Naive thymus-derived CD8-positive, alpha-beta T cell (primary cell): ENCODE measurements around the gene RSL24D1. TPM values are rescaled to one million over a fixed set of nuclear protein-coding genes. Genes with fewer than 3 reads are reported as not detected.

Experiments used
- ATAC-seq, 2 donors: fragments of 150-1000 bp; cut with Tn5 transposase in 1 of 2; sonication (Bioruptor Pico), chemical (Tn5 transposase) in 1 of 2; 1 replicate in 1 of 2; 2 replicates in 1 of 2; pipeline ENCODE4 v1.10.0; 2021; ENCODE audit warnings: mild to moderate bottlenecking in 2 of 2, moderate library complexity in 2 of 2
- POLR2A ChIA-PET: fragments of 350-600 bp; sonication (Branson Sonifier 250); formaldehyde crosslinking; loops from one replicate; lab custom pipeline; 2021; ENCODE audit warnings: antibody characterized with exemption; lab: Charles Lee
- DNase-seq, 10 donors: peaks; one replicate each; pipeline versions ENCODE4 v3.0.0 to v3.0.0-alpha.2; 2020 to 2022
- H3K27ac Mint-ChIP-seq, 10 donors: one replicate each; pipeline ENCODE4 v1.8.0; 2020 to 2022; ENCODE audit warnings: mild to moderate bottlenecking in 10 of 10, mixed read lengths in 10 of 10, moderate library complexity in 4 of 10, inconsistent platforms in 1 of 10
- H3K27me3 Mint-ChIP-seq, 5 donors: one replicate each; pipeline ENCODE4 v1.8.0; 2021 to 2022; ENCODE audit warnings: mixed read lengths in 5 of 5
- H3K36me3 Mint-ChIP-seq, 3 donors: one replicate each; pipeline ENCODE4 v1.8.0; 2020 to 2022; ENCODE audit warnings: mixed read lengths in 3 of 3, mild to moderate bottlenecking in 2 of 3, inconsistent platforms in 1 of 3
- H3K4me1 Mint-ChIP-seq, 4 donors: one replicate each; pipeline ENCODE4 v1.8.0; 2021 to 2022; ENCODE audit warnings: mixed read lengths in 4 of 4
- H3K4me3 Mint-ChIP-seq, 10 donors: one replicate each; pipeline ENCODE4 v1.8.0; 2020 to 2022; ENCODE audit warnings: mild to moderate bottlenecking in 10 of 10, mixed read lengths in 10 of 10, moderate library complexity in 6 of 10, inconsistent platforms in 1 of 10
- H3K9me3 Mint-ChIP-seq, 9 donors: one replicate each; pipeline ENCODE4 v1.8.0; 2020 to 2022; ENCODE audit warnings: mixed read lengths in 9 of 9, mild to moderate bottlenecking in 3 of 9, inconsistent platforms in 1 of 9, moderate library complexity in 1 of 9
- polyA plus RNA-seq, 3 donors: library from polyadenylated mRNA; unstranded; fragments of 300-500 nt; fragmentation: Illumina TruSeq; gene quantifications; one replicate each; pipeline ENCODE4 v1.2.3, GENCODE V29; 2021
- total RNA-seq, 8 experiments: library from RNA in 2 of 8; stranded (reverse) in 2 of 8; gene quantifications; one replicate each; pipeline ENCODE4 v1.2.3 and lab custom pipeline; 2021 to 2026

The RSL24D1 gene
- total RNA-seq, result 100 to 1,000 TPM; 139 to 147 TPM
- polyA plus RNA-seq, result 100 to 1,000 TPM in 1 of 3 donors, 10 to 100 TPM in 2; 78.8 to 116 (median 93.2) TPM
- 144 to 447 (median 219) reads per million in 6 experiments for total RNA-seq (lab: John Stamatoyannopoulos, UW)

- DNase-seq (peak; percentile 88 to 99 (median 96)), ATAC-seq (peak; percentile 95 to 97)
- POLR2A ChIA-PET, result interaction anchor here (0.9 to 2.7 kb wide), 10 partner anchors 20 to 1048 kb away, joined by 3 to 49 read pairs (median 5); partner anchors contain the start of genes CCPG1, PIERCE2, PIGB and PIGBOS1
- Mint-ChIP-seq H3K36me3 (peaks cover 0 to 16% (median 4%) of the 10 kb centered on the region in 3 donors), H3K4me3 (no peak within 1 kb of the TSS), H3K27ac (no peak within 1 kb of the TSS), H3K27me3 (no peaks in the 10 kb centered on the region), H3K9me3 (peaks cover 0 to 8% (median 0%) of the 10 kb centered on the region in 9 donors), H3K4me1 (peaks cover 9 to 19% (median 13%) of the 10 kb centered on the region in 4 donors)
These were observed at the start of gene RSL24D1 for GRCh38 chr15:55196458-55197361. TSS of gene RSL24D1 (minus strand) at chr15:55196941. CDS start at chr15:55196890, 51 bp downstream.

GRCh38 chr15:55245059-55245458 is 48.3 kb upstream of the RSL24D1 start:
- Mint-ChIP-seq H3K36me3 (peaks cover 0 to 6% (median 0%) of the 10 kb centered on the region in 3 donors), H3K27ac (peak overlapping the region in 3 of 10 donors; percentile 11 to 42 (median 11)), H3K4me1 (peaks cover 14 to 58% (median 45%) of the 10 kb centered on the region in 4 donors), H3K4me3 (no peak overlapping the region), H3K9me3 (no peaks in the 10 kb centered on the region), H3K27me3 (no peaks in the 10 kb centered on the region)
- POLR2A ChIA-PET, result no interaction called here
- DNase-seq, result no peak
- ATAC-seq, result no peak

- Mint-ChIP-seq H3K36me3 (peaks cover 0 to 7% (median 6%) of the 10 kb centered on the region in 3 donors), H3K27ac (peak overlapping the region in 2 of 10 donors; percentile 31 to 74), H3K4me3 (no peak overlapping the region), H3K27me3 (no peaks in the 10 kb centered on the region), H3K4me1 (peaks cover 10 to 40% (median 33%) of the 10 kb centered on the region in 4 donors), H3K9me3 (no peaks in the 10 kb centered on the region)
- no peak for ATAC-seq
- POLR2A ChIA-PET, result no interaction called here
- no peak for DNase-seq
These were observed 45.1 kb upstream of the RSL24D1 start for GRCh38 chr15:55241891-55242290.

DNA sequence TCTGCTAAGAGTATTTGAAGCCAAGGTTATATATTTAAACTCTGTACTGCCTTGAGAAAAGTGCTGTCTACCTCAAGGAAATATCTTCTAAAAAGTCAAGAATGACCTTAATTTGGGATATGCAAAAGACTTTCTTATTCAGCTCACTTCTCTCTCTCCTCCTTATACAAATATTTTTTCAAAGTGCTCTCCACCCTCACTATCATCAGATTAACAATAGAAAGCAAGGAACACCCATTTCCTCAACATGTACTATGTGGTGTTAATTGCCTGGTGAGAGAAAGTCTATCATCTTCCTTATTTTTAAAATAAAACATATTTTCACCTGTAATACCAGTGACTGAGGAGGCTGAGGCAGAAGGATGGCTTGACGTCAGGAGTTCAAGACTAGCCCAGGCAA is 44.4 kb upstream of the RSL24D1 start:
- POLR2A ChIA-PET, result no interaction called here

DNA sequence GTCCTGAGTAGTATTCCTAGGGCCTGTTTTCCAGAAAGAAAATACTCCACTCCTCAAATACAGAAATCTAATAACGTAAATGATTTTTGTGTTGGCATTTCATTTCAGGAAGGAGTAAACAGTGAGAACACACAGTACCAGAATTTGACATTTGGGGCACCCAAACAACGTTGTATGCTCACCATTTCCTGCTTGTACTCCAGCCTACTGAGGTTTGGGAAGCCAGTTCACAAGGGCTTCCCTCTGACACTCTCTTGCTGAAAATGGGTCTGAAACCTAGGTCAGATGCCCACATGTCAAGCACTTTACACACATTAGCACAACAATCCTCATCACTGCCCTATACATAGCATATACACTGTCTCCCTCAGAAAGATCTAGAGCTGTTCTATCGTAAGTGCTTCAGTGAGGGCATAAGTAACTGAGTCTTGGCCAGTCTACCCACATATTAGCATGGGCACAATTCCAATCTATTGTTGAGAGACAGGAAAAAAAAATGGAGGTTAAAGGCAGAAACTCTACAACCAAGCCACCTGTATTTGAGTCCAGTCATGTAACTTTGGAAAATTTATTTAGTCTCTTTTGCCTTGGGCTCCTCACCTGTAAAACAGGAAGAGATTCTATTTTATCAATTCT is 43.5 kb upstream of the RSL24D1 start:
- Mint-ChIP-seq H3K27me3 (no peaks in the 10 kb centered on the region), H3K9me3 (no peaks in the 10 kb centered on the region), H3K4me3 (peak overlapping the region in 3 of 10 donors; percentile 42 to 63 (median 54)), H3K36me3 (peaks cover 0 to 11% (median 7%) of the 10 kb centered on the region in 3 donors), H3K4me1 (peaks cover 10 to 34% (median 32%) of the 10 kb centered on the region in 4 donors), H3K27ac (peak overlapping the region in 6 of 10 donors; percentile 0 to 88 (median 65))
- POLR2A ChIA-PET, result interaction anchor here (0.5 to 0.6 kb wide), 3 partner anchors 13 to 40 kb away, joined by 3 read pairs; no protein-coding TSS in a partner anchor
- peak in 1 of 2 donors; percentile 74 for ATAC-seq
- DNase-seq, result peak in 1 of 10 donors; percentile 16

More for the DNA sequence above, 44.4 kb upstream of the RSL24D1 start:
- peaks cover 0 to 7% (median 6%) of the 10 kb centered on the region in 3 donors for H3K36me3 Mint-ChIP-seq
- peaks cover 10 to 34% (median 32%) of the 10 kb centered on the region in 4 donors for H3K4me1 Mint-ChIP-seq
- DNase-seq (no peak), ATAC-seq (no peak)
- H3K27me3 Mint-ChIP-seq, result no peaks in the 10 kb centered on the region
- no peak overlapping the region for H3K4me3 Mint-ChIP-seq
- H3K27ac Mint-ChIP-seq, result peak overlapping the region in 1 of 10 donors; percentile 11
- no peaks in the 10 kb centered on the region for H3K9me3 Mint-ChIP-seq

- Mint-ChIP-seq H3K4me3 (no peak overlapping the region), H3K27ac (peak overlapping the region in 3 of 10 donors; percentile 0 to 27 (median 25)), H3K27me3 (no peaks in the 10 kb centered on the region), H3K4me1 (peaks cover 10 to 27% (median 26%) of the 10 kb centered on the region in 4 donors), H3K36me3 (peaks cover 0 to 9% (median 9%) of the 10 kb centered on the region in 3 donors), H3K9me3 (no peaks in the 10 kb centered on the region)
- DNase-seq (no peak), ATAC-seq (no peak)
- POLR2A ChIA-PET, result interaction anchor here (0.6 kb wide), 1 partner anchor 79 kb away, joined by 5 read pairs; no protein-coding TSS in a partner anchor
These were observed 42.8 kb upstream of the RSL24D1 start for GRCh38 chr15:55239440-55240124.

DNA sequence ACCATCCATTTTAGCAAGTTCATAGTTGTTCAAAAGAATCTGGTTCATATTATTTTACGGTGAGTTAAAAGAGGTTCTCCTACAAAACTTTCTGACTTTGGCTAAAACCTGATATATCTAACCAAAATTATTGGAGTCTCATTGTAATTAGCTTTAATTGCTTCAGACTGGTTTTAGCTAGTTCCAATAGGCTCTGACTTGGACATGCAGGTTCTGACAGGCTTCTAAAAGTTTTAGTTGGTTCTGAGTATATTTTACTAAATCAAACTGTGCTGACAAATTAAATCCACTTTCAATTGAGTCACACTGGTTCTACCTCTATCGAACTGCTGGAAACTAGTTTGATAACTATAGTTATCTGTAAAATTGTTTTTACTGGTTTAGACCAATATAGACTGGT is 42.1 kb upstream of the RSL24D1 start:
- DNase-seq (no peak), ATAC-seq (no peak)
- no peaks in the 10 kb centered on the region for H3K9me3 Mint-ChIP-seq
- no peaks in the 10 kb centered on the region for H3K27me3 Mint-ChIP-seq
- peaks cover 10 to 27% (median 26%) of the 10 kb centered on the region in 4 donors for H3K4me1 Mint-ChIP-seq
- peak overlapping the region in 1 of 10 donors; percentile 23 for H3K27ac Mint-ChIP-seq
- peaks cover 5 to 16% (median 14%) of the 10 kb centered on the region in 3 donors for H3K36me3 Mint-ChIP-seq
- no peak overlapping the region for H3K4me3 Mint-ChIP-seq
- POLR2A ChIA-PET, result interaction anchor here (0.6 kb wide), 1 partner anchor 79 kb away, joined by 5 read pairs; no protein-coding TSS in a partner anchor

GRCh38 chr15:55237219-55238130 is 40.7 kb upstream of the RSL24D1 start:
- Mint-ChIP-seq H3K4me1 (peaks cover 10 to 27% (median 24%) of the 10 kb centered on the region in 4 donors), H3K9me3 (no peaks in the 10 kb centered on the region), H3K36me3 (peaks cover 5 to 24% (median 14%) of the 10 kb centered on the region in 3 donors), H3K27me3 (no peaks in the 10 kb centered on the region), H3K27ac (no peak overlapping the region), H3K4me3 (no peak overlapping the region)
- POLR2A ChIA-PET, result no interaction called here
- ATAC-seq (no peak), DNase-seq (no peak)

DNA sequence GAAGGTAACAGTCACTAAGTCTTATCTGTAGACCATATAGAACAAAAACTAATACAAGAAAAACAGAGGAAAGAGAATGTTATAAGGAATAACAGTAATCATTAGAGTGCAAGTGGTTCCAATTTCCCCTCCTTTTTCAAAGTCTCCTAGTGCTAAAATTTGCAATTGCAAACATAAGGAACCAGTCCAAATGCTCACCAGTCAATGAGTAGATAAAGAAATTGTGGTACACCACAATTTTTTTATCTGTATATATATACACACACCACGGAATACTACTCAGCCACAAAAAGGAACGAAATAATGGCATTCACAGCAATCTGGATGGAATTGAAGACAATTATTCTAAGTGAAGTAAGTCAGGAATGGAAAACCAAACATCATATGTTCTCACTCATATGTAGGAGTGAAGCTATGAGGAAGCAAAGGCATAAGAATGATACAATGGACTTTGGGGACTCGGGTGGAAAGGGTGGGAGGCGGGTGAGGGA is 38.9 kb upstream of the RSL24D1 start:
- H3K4me3 Mint-ChIP-seq, result no peak overlapping the region
- H3K27me3 Mint-ChIP-seq, result no peaks in the 10 kb centered on the region
- peaks cover 6 to 21% (median 17%) of the 10 kb centered on the region in 4 donors for H3K4me1 Mint-ChIP-seq
- DNase-seq (no peak), ATAC-seq (no peak)
- POLR2A ChIA-PET, result no interaction called here
- H3K27ac Mint-ChIP-seq, result no peak overlapping the region
- H3K9me3 Mint-ChIP-seq, result no peaks in the 10 kb centered on the region
- H3K36me3 Mint-ChIP-seq, result peaks cover 5 to 30% (median 17%) of the 10 kb centered on the region in 3 donors

DNA sequence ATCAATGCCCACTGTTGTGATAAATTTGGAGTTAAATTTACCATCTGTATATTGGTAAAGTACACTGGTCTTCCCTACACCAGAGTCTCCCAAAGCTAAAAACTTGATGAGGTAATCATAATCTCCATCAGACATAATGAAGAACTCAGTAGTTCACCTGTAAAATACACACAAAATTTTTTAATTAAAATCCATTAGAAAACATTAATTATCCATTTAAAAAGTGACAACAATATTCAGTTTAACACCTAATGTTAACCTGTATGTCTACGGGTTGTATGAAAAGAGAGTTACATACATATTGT is 38.0 kb upstream of the RSL24D1 start:
- no peak overlapping the region for H3K27ac Mint-ChIP-seq
- POLR2A ChIA-PET, result no interaction called here

More for the DNA sequence above, 38.0 kb upstream of the RSL24D1 start:
- Mint-ChIP-seq H3K4me1 (peaks cover 5 to 20% (median 12%) of the 10 kb centered on the region in 4 donors), H3K4me3 (no peak overlapping the region), H3K27me3 (no peaks in the 10 kb centered on the region), H3K36me3 (peaks cover 5 to 36% (median 23%) of the 10 kb centered on the region in 3 donors), H3K9me3 (no peaks in the 10 kb centered on the region)
- ATAC-seq (no peak), DNase-seq (no peak)
